Osteocyte (in vitro differentiated cells): ENCODE measurements around the gene STRA6. TPM values are rescaled to one million over a fixed set of nuclear protein-coding genes. Genes with fewer than 3 reads are reported as not detected.

Experiments
- DNase-seq: peaks from one replicate; pipeline ENCODE4 v3.0.0; 2021; ENCODE audit warnings: mixed read lengths; ENCODE audit not compliant: unreplicated experiment; ENCODE audit errors: extremely low spot score
- H3K27ac Mint-ChIP-seq: one replicate; pipeline ENCODE4 v1.8.0; 2021; ENCODE audit warnings: mild to moderate bottlenecking, mixed read lengths; ENCODE audit not compliant: unreplicated experiment
- H3K27me3 Mint-ChIP-seq: one replicate; pipeline ENCODE4 v1.8.0; 2021; ENCODE audit warnings: mixed read lengths; ENCODE audit not compliant: unreplicated experiment
- H3K36me3 Mint-ChIP-seq: one replicate; pipeline ENCODE4 v1.8.0; 2021; ENCODE audit warnings: mixed read lengths; ENCODE audit not compliant: unreplicated experiment
- H3K4me1 Mint-ChIP-seq: one replicate; pipeline ENCODE4 v1.8.0; 2021; ENCODE audit warnings: mixed read lengths; ENCODE audit not compliant: unreplicated experiment
- H3K4me3 Mint-ChIP-seq: one replicate; pipeline ENCODE4 v1.8.0; 2021; ENCODE audit warnings: mild to moderate bottlenecking, moderate library complexity, mixed read lengths; ENCODE audit not compliant: unreplicated experiment
- H3K9me3 Mint-ChIP-seq: one replicate; pipeline ENCODE4 v1.8.0; 2021; ENCODE audit warnings: mixed read lengths; ENCODE audit not compliant: unreplicated experiment
- CTCF ChIP-seq: fragments of 200-600 bp; sonication (generic); IDR thresholded peaks from 2 replicates; pipeline ENCODE4 v1.5.0; 2021; ENCODE audit warnings: antibody characterized with exemption, mild to moderate bottlenecking, moderate library complexity
- total RNA-seq: library from RNA; stranded (reverse); gene quantifications from 2 replicates; pipeline ENCODE4 v1.2.1, GENCODE V29; 2021

STRA6 gene
- total RNA-seq, 1 donor from 2014 or later, result 25.8 TPM

DNA sequence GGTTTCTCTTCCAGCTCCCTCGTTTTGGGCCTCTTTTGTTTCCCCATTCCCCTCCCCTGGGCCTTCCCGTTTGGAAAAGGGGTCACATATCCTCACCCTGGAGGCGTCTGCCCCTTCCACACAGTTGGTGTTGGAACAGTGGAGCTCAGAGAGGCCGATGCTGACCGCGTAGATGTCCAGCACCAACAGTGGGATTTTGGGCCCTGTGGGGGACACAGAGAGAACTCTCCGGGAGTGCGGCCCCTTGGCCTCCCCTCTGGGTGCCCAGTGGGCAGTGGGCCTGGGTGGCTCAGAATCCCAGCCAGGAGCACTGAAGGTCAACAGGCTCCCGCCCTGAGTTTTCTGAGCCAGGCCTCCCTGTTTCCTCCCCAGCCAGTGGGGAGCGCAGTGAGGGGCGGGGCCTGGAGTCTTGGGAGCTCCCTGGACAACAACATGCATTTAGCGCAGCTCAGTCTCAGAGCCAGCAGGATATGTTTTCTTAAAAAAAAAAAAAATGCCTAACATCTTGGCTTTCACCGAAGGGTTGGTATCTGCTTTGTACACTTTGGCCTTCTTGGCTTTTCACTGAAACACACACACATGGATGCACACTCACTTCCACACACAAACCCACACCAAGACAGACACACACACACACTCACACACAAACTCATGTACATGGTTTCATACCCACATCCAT, 29.7 kb downstream of the STRA6 start:
- H3K27ac Mint-ChIP-seq, result peak overlapping the region; percentile 85
- TF ChIP-seq CTCF, result no peak
- no peaks in the 10 kb centered on the region for H3K27me3 Mint-ChIP-seq
- H3K9me3 Mint-ChIP-seq, result no peaks in the 10 kb centered on the region
- peaks cover 7% of the 10 kb centered on the region for H3K36me3 Mint-ChIP-seq
- no peak for DNase-seq
- peak overlapping the region; percentile 41 for H3K4me3 Mint-ChIP-seq
- H3K4me1 Mint-ChIP-seq, result peaks cover 86% of the 10 kb centered on the region

DNA sequence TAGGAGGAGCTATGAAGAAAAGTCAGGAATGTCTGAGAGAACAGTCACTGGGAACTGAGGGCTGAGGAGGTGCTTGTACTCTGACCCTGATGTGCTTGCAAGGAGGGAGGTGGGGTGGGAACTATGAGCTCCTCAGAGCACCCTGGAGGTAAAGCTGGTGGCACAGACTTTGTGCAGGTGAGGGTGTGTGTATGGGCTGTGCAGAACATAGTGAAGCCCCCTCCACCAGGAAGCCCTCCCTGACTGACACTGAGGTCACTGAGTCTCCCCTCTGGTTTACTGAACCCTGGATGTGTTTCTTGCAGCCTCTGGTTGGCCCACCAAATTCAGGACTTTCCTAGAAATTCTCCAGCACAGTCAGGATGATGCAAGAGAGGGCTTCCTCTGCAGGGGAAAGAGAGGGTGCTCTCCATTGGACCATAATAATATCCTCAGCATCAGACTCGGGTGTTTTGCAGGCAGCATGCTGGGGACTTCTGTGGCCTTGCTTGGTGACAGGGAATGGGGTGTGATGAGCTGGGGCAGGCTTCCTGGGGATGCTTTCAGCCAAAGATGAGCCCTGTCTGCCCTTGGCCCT, 30.5 kb downstream of the STRA6 start:
- Mint-ChIP-seq H3K9me3 (no peaks in the 10 kb centered on the region), H3K27ac (peak overlapping the region; percentile 85), H3K36me3 (peaks cover 7% of the 10 kb centered on the region), H3K4me1 (peaks cover 78% of the 10 kb centered on the region), H3K27me3 (no peaks in the 10 kb centered on the region), H3K4me3 (no peak overlapping the region)
- DNase-seq, result no peak
- TF ChIP-seq CTCF, result no peak

- Mint-ChIP-seq H3K4me1 (peaks cover 68% of the 10 kb centered on the region), H3K27ac (no peak overlapping the region), H3K36me3 (peaks cover 5% of the 10 kb centered on the region), H3K9me3 (no peaks in the 10 kb centered on the region), H3K4me3 (no peak overlapping the region), H3K27me3 (no peaks in the 10 kb centered on the region)
- DNase-seq, result peak; percentile 70
- no peak for TF ChIP-seq CTCF
Measured at GRCh38 chr15:74170875-74171578, 31.6 kb downstream of the STRA6 start.

- no peak for TF ChIP-seq CTCF
- H3K4me3 Mint-ChIP-seq, result no peak overlapping the region
Measured at GRCh38 chr15:74170071-74170844, 32.3 kb downstream of the STRA6 start.

More at GRCh38 chr15:74170071-74170844, 32.3 kb downstream of the STRA6 start:
- Mint-ChIP-seq H3K36me3 (peaks cover 2% of the 10 kb centered on the region), H3K27me3 (peaks cover under 1% of the 10 kb centered on the region), H3K9me3 (no peaks in the 10 kb centered on the region), H3K27ac (peak overlapping the region; percentile 56), H3K4me1 (peaks cover 61% of the 10 kb centered on the region)
- peak; percentile 81 for DNase-seq
